Tibial nerve (tissue), 4 donors: ENCODE measurements around the gene VIPR2. TPM values are rescaled to one million over a fixed set of nuclear protein-coding genes. Genes with fewer than 3 reads are reported as not detected.

Experiments
- DNase-seq, 2 donors: peaks; one replicate each; pipeline ENCODE4 v3.0.0-alpha.2; 2019; ENCODE audit warnings: low spot score in 2 of 2
- H3K27ac ChIP-seq, 4 donors: fragments of 200-600 bp; sonication (generic) in 3 of 4; one replicate each; pipeline ENCODE4 v1.5.1; 2017 to 2019; ENCODE audit warnings: mild to moderate bottlenecking in 1 of 4
- H3K27me3 ChIP-seq, 2 donors: fragments of 200-600 bp; sonication (generic) in 1 of 2; one replicate each; pipeline versions ENCODE4 v1.5.1 to v1.6.0; 2017 to 2019
- H3K36me3 ChIP-seq, 3 donors: fragments of 200-600 bp; sonication (generic); one replicate each; pipeline ENCODE4 v1.5.1; 2018 to 2019
- H3K4me1 ChIP-seq, 4 donors: fragments of 200-600 bp; sonication (generic) in 3 of 4; one replicate each; pipeline ENCODE4 v1.5.1; 2017 to 2019
- H3K4me3 ChIP-seq, 4 donors: fragments of 200-600 bp; sonication (generic) in 3 of 4; one replicate each; pipeline ENCODE4 v1.5.1; 2017 to 2019; ENCODE audit warnings: mild to moderate bottlenecking in 1 of 4, moderate library complexity in 1 of 4
- H3K9me3 ChIP-seq, 4 donors: fragments of 200-600 bp; sonication (generic) in 3 of 4; one replicate each; pipeline ENCODE4 v1.5.1; 2017 to 2019
- EP300 ChIP-seq, 2 donors: sonication (generic); formaldehyde crosslinking; IDR thresholded peaks; one replicate each; pipeline ENCODE4 v1.6.1; 2017; ENCODE audit warnings: antibody characterized with exemption in 2 of 2, mild to moderate bottlenecking in 1 of 2
- POLR2A ChIP-seq, 2 donors: fragments of 450-650 bp; IDR thresholded peaks; one replicate each; pipeline ENCODE4 v1.6.1; 2017; ENCODE audit warnings: antibody characterized with exemption in 2 of 2, mild to moderate bottlenecking in 2 of 2, moderate library complexity in 2 of 2
- WGBS, 2 donors: methylation state at CpG; one replicate each; pipeline ENCODE4 v1.1.5; 2018; 5-methylcytosine and 5-hydroxymethylcytosine counted together
- total RNA-seq, 4 donors: library from RNA; depleted of rRNA; stranded (reverse); fragments of >200 nt; gene quantifications; one replicate each; pipeline ENCODE4 v1.1.0, GENCODE V29; 2016
- TF ChIP-seq, protein P1 (sequence below), 5 experiments: fragments of 200-600 bp in 3 of 5; fragments of 450-650 bp in 2 of 5; sonication (generic) in 3 of 5; IDR thresholded peaks; one replicate each; pipeline ENCODE4 v1.5.1; 2016 to 2019; ENCODE audit warnings: antibody characterized with exemption in 5 of 5, mild to moderate bottlenecking in 3 of 5, moderate library complexity in 2 of 5

The VIPR2 gene
- total RNA-seq, 4 donors from 2014 or later, result 0.22 to 3.6 (median 2.9) TPM

DNA sequence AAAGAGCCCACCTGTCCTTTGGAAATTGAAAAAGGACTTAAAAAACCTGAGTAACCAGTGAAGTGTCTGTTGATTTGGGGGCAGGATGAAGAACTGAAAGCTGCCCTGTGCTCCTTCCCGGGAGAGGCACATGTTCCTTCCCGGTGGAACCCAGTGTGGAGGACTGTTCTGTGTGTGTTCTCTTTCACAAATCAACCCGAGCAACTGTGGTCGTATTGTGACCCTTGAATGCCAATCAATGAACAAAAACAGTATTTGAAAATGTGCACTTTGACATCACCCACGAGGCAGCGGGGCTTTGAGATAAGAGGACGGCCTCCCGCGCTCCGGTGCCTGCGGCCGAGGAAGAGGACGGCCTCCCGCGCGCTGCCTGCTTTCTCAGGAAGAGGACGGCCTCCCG, 139.0 kb downstream of the VIPR2 start:
- no peak for TF ChIP-seq EP300 (IDR thresholded peaks at IDR 0.05)
- no peak for TF ChIP-seq POLR2A (IDR thresholded peaks at IDR 0.05)
- TF ChIP-seq, protein P1, sequence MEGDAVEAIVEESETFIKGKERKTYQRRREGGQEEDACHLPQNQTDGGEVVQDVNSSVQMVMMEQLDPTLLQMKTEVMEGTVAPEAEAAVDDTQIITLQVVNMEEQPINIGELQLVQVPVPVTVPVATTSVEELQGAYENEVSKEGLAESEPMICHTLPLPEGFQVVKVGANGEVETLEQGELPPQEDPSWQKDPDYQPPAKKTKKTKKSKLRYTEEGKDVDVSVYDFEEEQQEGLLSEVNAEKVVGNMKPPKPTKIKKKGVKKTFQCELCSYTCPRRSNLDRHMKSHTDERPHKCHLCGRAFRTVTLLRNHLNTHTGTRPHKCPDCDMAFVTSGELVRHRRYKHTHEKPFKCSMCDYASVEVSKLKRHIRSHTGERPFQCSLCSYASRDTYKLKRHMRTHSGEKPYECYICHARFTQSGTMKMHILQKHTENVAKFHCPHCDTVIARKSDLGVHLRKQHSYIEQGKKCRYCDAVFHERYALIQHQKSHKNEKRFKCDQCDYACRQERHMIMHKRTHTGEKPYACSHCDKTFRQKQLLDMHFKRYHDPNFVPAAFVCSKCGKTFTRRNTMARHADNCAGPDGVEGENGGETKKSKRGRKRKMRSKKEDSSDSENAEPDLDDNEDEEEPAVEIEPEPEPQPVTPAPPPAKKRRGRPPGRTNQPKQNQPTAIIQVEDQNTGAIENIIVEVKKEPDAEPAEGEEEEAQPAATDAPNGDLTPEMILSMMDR (IDR thresholded peaks at IDR 0.05), result no peak
- Histone ChIP-seq H3K9me3 (no peaks in the 10 kb centered on the region), H3K27ac (no peak overlapping the region), H3K4me3 (no peak overlapping the region), H3K4me1 (no peaks in the 10 kb centered on the region), H3K36me3 (no peaks in the 10 kb centered on the region), H3K27me3 (no peaks in the 10 kb centered on the region)
- WGBS, 2 donors, result 80 to 91% methylated on average over 16 to 18 of the region's 18 CpGs
- no peak for DNase-seq

DNA sequence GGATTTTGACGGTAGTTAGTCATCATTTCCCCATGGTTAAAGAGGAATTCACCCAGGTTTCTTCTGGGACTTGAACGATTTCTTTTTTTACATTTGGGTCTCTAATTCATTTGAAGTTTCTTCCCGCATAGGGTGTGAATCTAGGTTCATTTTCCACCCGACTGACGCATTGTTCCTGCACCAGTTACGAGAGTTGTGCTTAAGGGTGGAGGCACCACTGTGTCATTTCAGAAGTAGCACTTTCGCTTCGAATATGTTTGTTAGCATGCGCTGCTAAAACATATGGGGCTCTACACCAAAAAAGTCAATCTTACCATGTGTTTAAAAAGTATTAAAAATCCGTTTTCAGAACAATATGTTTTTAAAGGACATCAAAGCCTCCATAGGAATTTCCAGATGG, 140.3 kb downstream of the VIPR2 start:
- Histone ChIP-seq H3K27ac (no peak overlapping the region), H3K27me3 (no peaks in the 10 kb centered on the region), H3K4me3 (no peak overlapping the region), H3K9me3 (no peaks in the 10 kb centered on the region), H3K36me3 (no peaks in the 10 kb centered on the region), H3K4me1 (no peaks in the 10 kb centered on the region)
- DNase-seq, result no peak
- TF ChIP-seq POLR2A (IDR thresholded peaks at IDR 0.05) (no peak), EP300 (IDR thresholded peaks at IDR 0.05) (no peak)
- TF ChIP-seq, protein P1 (IDR thresholded peaks at IDR 0.05), result no peak
- 90% methylated on average over 10 of the region's 10 CpGs for WGBS, 2 donors

DNA sequence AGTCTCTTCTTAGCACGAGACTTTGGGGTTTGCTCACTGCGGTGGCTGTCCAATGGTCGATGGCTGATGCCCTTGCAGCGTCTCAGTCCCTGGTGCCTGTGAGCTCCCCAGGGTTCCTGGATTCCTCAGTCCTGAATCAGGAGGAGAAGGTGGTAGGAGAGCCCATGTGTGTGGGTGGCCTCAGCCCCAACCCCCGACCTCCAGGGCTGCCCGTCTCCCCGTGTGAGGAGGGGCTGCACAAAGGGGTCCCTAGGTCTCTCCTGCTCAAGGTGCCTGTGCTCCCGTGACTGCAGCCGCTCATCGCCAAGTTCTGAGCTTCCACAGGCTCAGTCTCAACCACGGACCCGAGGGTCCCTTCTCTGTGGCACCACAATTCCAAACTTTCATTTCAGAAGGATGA, 142.9 kb downstream of the VIPR2 start:
- Histone ChIP-seq H3K4me3 (no peak overlapping the region), H3K27me3 (peaks cover 0 to 10% of the 10 kb centered on the region in 2 donors), H3K36me3 (no peaks in the 10 kb centered on the region), H3K27ac (no peak overlapping the region), H3K9me3 (peaks cover 0 to 3% (median 0%) of the 10 kb centered on the region in 4 donors), H3K4me1 (peaks cover 0 to 2% (median 0%) of the 10 kb centered on the region in 4 donors)
- whole genome bisulfite sequencing, 2 donors, result 93 to 95% methylated on average over 10 to 12 of the region's 12 CpGs
- DNase-seq, result no peak
- TF ChIP-seq EP300 (IDR thresholded peaks at IDR 0.05), result no peak
- TF ChIP-seq, protein P1 (IDR thresholded peaks at IDR 0.05), result no peak
- TF ChIP-seq POLR2A (IDR thresholded peaks at IDR 0.05), result no peak

DNA sequence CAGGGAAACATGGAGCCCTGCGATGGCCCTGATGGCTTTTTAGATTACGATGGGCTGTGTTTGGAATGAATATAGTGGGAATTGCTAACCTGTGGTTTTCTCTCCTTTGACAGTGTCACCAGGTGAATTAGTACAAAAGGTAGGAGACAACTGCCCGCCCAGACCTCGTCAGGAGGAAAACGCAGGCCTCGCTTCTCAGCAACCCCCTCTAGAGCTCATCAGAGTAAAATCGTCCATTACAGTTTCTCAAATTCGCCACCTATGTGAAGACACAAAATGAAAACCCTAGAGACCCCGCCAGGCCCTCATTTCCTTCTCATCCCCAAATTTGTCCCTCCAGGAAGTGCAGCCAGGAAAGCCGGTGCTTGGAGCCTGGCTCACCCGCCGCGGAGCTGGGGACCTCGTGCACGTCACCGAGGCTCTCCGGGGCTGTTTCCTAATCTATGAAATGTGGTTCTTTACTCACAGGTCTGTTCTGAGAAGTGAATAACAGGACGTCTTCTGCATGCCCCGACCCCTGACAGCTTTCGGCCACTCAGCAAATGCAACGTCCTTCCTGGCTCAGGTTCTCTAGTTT, 143.7 kb downstream of the VIPR2 start:
- Histone ChIP-seq H3K27ac (no peak overlapping the region), H3K27me3 (peaks cover 0 to 18% of the 10 kb centered on the region in 2 donors), H3K4me1 (peaks cover 0 to 4% (median 0%) of the 10 kb centered on the region in 4 donors), H3K4me3 (no peak overlapping the region), H3K36me3 (no peaks in the 10 kb centered on the region), H3K9me3 (peaks cover 0 to 4% (median 0%) of the 10 kb centered on the region in 4 donors)
- DNase-seq, result no peak
- TF ChIP-seq EP300 (IDR thresholded peaks at IDR 0.05) (no peak), POLR2A (IDR thresholded peaks at IDR 0.05) (no peak)
- TF ChIP-seq, protein P1 (IDR thresholded peaks at IDR 0.05), result no peak
- 81% methylated on average over 21 of the region's 21 CpGs for WGBS, 2 donors

DNA sequence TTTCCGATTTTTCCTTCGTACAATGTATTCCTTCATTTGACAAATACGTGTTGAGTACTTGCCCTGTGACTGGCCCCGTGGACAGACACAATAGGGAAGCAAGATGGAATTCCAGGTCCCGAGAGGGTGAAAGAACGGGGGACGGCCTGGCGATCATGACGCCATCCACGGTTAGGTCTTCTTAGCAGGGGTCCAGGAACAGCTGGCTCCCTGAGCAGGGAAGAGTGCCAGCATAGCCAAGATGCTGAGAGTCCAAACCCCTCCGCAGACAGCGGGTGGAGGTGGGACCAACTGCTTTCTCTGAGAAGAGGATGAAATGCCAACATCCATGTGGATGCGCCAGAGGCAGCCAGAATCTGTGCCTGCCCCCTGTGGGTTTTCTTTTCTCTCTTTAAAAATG, 144.6 kb downstream of the VIPR2 start:
- H3K9me3 ChIP-seq, result peaks cover 0 to 9% (median 0%) of the 10 kb centered on the region in 4 donors
- no peak overlapping the region for H3K4me3 ChIP-seq
- TF ChIP-seq EP300 (IDR thresholded peaks at IDR 0.05) (no peak), POLR2A (IDR thresholded peaks at IDR 0.05) (no peak)
- TF ChIP-seq, protein P1 (IDR thresholded peaks at IDR 0.05), result no peak
- H3K4me1 ChIP-seq, result peaks cover 0 to 4% (median 0%) of the 10 kb centered on the region in 4 donors
- peaks cover 0 to 18% of the 10 kb centered on the region in 2 donors for H3K27me3 ChIP-seq
- H3K36me3 ChIP-seq, result no peaks in the 10 kb centered on the region
- no peak for DNase-seq
- H3K27ac ChIP-seq, result no peak overlapping the region
- WGBS, 2 donors, result 84% methylated on average over 13 of the region's 13 CpGs
